ENCODE measurements around the gene LPP. TPM values are rescaled to one million over a fixed set of nuclear protein-coding genes. Genes with fewer than 3 reads are reported as not detected.

The LPP gene
- total and polyA plus RNA-seq, 2 of the 13 experiments (the other 11 are each of a cell fraction or from before 2014, with no cell fraction given): 19.2 to 29.9 TPM

- no peak for TF ChIP-seq JUN (CRISPR knock-in tag; IDR thresholded peaks at IDR 0.05)
- no peak for TF ChIP-seq SETDB1 (CRISPR knock-in tag; IDR thresholded peaks at IDR 0.05; ENCODE audit: borderline replicate concordance)
- TF ChIP-seq ETS1 (CRISPR knock-in tag; IDR thresholded peaks at IDR 0.05): no peak
- TF ChIP-seq MIXL1 (CRISPR knock-in tag; IDR thresholded peaks at IDR 0.05): peak; percentile 76
- no peak for TF ChIP-seq RBM22 (optimal IDR thresholded peaks at IDR 0.05; ENCODE audit: low read length)
- TF ChIP-seq ZNF572 (CRISPR knock-in tag; IDR thresholded peaks at IDR 0.05): no peak
- TF ChIP-seq ZNF296 (CRISPR knock-in tag; conservative IDR thresholded peaks at IDR 0.05): no peak
- no peak for TF ChIP-seq ZIK1 (CRISPR knock-in tag; IDR thresholded peaks at IDR 0.05; ENCODE audit: borderline replicate concordance, low read depth)
- TF ChIP-seq ZC3H4 (CRISPR knock-in tag; IDR thresholded peaks at IDR 0.05; ENCODE audit: borderline replicate concordance): no peak
- TF ChIP-seq ZNF7 (CRISPR knock-in tag; IDR thresholded peaks at IDR 0.05): no peak
- 0 out of 2 replicates have a peak, but pooled peaks have one; percentile 19 for TF ChIP-seq ZFP37 (CRISPR knock-in tag; IDR thresholded peaks at IDR 0.05; ENCODE audit: borderline replicate concordance)
- TF ChIP-seq ATAD3A (CRISPR knock-in tag; IDR thresholded peaks at IDR 0.05): no peak
- no peak for TF ChIP-seq KMT2B (CRISPR knock-in tag; IDR thresholded peaks at IDR 0.05)
- no peak for TF ChIP-seq ZNF317 (CRISPR knock-in tag; IDR thresholded peaks at IDR 0.05)
- TF ChIP-seq ZMAT3 (CRISPR knock-in tag; conservative IDR thresholded peaks at IDR 0.05): no peak
- no peak for TF ChIP-seq CCAR2 (optimal IDR thresholded peaks at IDR 0.05; ENCODE audit: low read depth, low read length)
- TF ChIP-seq ZBTB26 (CRISPR knock-in tag; IDR thresholded peaks at IDR 0.05; ENCODE audit: borderline replicate concordance): no peak
- no peak for TF ChIP-seq ZNF180 (CRISPR knock-in tag; IDR thresholded peaks at IDR 0.05; ENCODE audit: borderline replicate concordance, low read depth)
- no peak for TF ChIP-seq SALL2 (CRISPR knock-in tag; IDR thresholded peaks at IDR 0.05)
- TF ChIP-seq ZNF709 (CRISPR knock-in tag; IDR thresholded peaks at IDR 0.05): no peak
- no peak for TF ChIP-seq ZNF570 (CRISPR knock-in tag; IDR thresholded peaks at IDR 0.05; ENCODE audit: borderline replicate concordance)
- TF ChIP-seq ZNF335 (CRISPR knock-in tag; IDR thresholded peaks at IDR 0.05): no peak
- TF ChIP-seq, protein P1, sequence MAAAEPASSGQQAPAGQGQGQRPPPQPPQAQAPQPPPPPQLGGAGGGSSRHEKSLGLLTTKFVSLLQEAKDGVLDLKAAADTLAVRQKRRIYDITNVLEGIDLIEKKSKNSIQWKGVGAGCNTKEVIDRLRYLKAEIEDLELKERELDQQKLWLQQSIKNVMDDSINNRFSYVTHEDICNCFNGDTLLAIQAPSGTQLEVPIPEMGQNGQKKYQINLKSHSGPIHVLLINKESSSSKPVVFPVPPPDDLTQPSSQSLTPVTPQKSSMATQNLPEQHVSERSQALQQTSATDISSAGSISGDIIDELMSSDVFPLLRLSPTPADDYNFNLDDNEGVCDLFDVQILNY (CRISPR knock-in tag; conservative IDR thresholded peaks at IDR 0.05): no peak
- TF ChIP-seq PHF8 (CRISPR knock-in tag; IDR thresholded peaks at IDR 0.05): no peak
- no peak for TF ChIP-seq ZHX1 (CRISPR knock-in tag; IDR thresholded peaks at IDR 0.05; ENCODE audit: low read depth)
- TF ChIP-seq ZNF432 (CRISPR knock-in tag; IDR thresholded peaks at IDR 0.05; ENCODE audit: borderline replicate concordance): no peak
Observed at GRCh38 chr3:188546835-188547670, 393.1 kb downstream of the LPP start (continued).
